ENCODE measurements around the gene SPINK9.
"Not testable (repeated sequence)": the region's sequence is repeated elsewhere in the genome, so short reads cannot be mapped to it uniquely, and the experiment has no call there.

The SPINK9 gene, protein sequence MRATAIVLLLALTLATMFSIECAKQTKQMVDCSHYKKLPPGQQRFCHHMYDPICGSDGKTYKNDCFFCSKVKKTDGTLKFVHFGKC

DNA sequence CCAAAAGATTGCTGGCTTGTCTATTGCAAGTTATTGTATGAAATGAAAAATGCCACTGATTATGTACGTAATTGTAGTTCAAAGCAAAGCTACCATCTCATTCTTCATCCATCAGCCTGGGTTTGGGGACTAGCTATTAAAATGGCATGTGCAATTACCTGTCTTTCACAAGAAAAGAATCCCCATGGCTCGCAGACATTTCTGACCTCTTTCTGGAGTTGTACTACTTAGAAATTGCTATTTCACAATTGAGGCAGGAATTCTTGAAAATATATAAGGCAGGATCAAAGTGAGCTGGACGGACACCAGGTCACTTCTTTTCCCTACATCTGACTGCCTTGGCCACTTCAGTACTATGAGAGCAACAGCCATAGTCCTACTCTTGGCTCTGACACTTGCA, at the start of gene SPINK9:
Gene SPINK9, plus strand, starts transcription at position 301 of the 400 bp plus-strand sequence. Its CDS starts 55 bp downstream, at position 356.
- DNase-seq: no peak

DNA sequence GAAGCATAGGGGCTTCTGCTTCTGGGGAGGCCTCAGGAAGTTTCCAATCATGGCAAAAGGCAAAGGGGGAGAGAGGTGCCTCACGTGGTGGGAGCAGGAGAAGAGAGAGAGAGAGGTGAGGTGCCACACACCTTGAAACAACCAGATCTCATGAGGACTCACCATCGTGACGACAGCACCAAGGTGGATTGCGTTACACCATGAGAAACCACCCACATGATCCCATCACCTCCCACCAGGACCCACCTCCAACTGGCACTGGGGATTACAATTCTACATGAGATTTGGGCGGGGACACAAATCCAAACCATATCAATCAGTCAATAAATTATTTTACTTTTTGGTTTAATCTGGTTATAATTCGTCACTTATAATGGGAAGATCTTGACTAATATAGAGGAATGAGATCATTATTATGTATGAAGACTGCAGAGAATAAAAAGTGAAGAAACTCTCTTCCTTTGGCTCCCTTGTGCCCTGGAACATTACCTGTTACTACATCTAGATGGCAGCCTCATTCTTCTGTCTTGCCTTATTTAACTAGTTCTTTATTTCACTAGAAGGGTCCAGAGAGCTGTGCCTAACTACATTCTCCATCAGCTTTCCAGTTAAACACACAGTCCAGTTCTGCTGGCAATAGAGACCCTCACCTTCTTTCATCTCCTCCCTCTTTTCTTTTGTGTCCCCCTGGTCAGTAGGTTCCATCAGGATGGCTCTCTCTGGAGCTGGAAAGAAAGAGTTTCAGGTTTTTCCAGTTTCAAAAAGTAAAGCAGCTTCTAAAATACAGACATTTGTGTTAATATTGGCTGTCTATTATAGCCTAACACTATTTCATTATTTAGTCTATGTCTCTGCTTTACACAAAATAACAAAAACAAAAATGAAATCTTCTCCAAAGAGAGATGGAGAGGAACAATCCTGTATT, 44.8 kb upstream of the SPINK9 start:
- no peak for DNase-seq

DNA sequence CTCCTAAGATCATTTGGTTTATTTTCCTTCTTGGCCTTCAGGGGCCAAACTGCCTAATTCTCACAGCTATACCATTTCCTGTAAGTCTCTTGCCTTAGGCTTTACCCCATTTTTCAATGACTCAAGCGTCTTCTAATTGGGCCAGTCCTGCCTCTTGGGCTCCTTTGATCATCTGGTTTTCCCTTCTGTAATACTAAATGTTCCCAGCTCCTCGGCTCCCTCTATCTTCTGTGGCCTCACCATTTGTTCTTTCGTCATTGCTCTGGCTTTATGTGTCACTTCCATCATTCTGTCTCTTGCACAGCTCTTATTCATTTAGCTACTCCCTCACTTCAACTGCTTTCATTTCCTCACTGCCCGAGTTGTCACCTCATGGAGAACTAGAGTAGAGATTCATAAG, 37.6 kb upstream of the SPINK9 start:
- no peak for DNase-seq

DNA sequence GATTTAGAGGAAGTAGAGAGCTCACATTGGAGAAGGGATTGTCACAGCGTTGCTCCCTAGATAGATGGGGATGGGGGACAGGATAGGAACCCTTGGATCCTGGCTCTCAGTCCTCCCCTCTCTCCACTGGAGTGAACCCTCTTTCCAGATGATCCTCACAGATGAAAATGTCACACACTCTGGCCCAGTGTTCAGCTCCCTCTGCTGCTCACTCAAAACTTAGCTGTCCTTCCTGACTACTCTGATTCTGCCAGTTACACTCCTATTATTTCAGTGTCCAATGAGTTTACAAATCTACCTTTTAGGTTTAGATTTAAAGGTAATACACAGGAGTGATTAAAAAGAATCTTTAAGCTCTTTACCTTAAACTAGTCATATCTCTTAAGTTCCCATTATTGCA, 28.9 kb upstream of the SPINK9 start:
- DNase-seq: no peak

DNA sequence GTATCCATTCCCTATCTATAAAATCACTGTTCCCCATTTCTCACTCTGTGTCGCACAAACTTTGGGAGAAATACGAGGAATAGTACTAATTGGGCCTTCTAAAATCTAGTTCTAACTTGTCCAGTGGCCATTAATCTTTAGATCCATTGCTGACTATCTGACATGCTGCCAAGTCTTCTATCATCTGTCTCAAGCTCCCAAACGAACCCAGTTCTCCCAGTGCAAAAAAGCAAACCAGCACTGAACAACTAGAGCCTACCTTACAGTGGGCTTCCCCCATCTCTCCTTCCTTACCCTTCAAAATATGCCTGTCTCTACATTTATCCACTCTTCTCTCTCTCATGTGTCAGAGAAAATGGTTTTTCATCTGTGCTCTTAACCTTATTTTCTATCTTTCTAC, 26.3 kb upstream of the SPINK9 start:
- no peak for DNase-seq

DNA sequence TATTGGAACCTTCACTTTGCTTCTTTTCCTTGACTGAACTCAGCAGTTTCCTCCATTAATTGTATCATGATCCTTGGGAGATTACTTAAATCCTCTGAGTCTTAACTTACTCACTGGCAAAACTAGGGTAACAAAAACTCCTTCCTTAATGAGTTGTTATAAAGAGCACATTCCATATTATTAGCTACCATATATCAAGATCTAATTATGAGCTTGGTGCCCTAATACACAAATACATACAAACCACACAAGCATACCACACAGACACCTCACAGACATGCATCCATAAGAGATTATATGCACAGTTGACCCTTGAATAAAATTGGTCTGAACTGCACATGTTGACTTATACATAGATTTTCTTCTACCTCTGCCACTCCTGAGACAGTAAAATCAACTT, 25.6 kb upstream of the SPINK9 start:
- no peak for DNase-seq

DNA sequence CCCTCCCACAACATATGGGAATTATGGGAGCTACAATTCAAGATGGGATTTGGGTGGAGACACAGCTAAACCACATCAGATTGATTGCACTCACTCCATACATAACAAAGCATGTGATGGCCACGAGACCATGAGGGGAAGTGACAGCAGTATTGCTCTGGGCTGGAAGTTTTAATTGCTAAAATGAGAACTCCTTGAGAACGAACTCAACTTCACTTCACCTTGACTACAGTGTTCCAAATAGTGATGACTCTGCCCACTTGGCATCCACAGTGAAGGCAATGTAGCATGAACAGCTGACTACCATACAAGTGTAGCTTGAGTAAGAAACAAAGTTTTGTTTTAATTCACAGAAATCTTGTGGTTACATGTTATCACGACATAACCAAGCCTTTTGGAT, 23.9 kb upstream of the SPINK9 start:
- DNase-seq: no peak

DNA sequence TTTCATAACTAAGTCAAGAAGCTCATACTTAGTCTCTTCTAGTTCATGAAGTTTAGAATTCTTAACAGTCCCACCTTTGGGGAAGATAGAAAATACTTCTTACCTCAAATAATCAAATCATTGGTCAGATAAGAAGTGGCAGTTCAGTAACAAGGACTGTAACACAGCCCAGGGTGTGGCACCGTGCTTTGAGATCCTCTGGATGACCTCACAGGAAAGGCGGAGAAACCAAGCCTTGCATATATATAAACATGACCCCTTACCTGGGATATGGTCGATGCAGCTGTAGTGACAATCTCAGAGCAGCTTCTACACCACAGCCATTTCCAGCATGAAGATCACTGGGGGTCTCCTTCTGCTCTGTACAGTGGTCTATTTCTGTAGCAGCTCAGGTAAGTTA, 23.2 kb upstream of the SPINK9 start, which contains the start of gene SPINK7:
Gene SPINK7, plus strand, starts transcription at position 271 of the 400 bp plus-strand sequence. Its CDS starts 61 bp downstream, at position 332.
- DNase-seq: no peak

DNA sequence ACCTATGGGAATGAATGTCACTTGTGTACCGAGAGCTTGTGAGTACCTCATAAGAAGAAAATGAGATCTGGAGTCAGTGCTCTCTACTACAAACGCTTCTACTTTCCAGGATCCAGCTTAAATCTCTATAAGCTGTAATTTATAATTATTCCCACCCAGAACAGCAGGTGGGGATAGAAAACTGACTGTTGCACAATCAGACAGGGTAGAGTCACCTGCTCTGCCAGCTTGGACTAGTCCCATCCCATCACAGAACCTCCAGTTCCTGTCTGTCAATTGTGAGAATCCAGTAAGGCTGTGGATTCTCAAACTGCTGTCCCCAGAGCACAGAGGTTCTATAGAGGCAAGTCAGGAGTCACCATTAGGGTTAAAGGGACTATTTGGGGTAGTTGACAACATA, 21.2 kb upstream of the SPINK9 start:
- no peak for DNase-seq

DNA sequence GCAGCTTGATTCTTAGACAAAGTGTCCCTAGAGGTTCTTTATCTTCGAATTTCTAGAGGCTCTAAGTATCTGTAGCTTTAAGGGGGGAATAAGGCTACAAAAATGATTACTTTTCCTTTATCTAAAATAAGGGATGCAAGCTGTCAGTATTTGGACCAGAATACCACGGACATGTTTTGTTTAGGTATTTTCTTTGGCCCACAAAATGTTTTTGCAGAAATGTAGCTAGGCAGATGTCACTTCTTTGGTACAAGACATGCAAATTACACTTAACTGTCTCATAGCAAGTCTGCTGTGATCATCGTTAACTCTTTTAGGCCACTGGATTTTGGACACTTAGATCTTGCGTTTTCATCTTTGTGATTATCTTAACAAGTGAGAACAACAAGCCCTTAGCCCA, 20.6 kb upstream of the SPINK9 start:
- DNase-seq: no peak

DNA sequence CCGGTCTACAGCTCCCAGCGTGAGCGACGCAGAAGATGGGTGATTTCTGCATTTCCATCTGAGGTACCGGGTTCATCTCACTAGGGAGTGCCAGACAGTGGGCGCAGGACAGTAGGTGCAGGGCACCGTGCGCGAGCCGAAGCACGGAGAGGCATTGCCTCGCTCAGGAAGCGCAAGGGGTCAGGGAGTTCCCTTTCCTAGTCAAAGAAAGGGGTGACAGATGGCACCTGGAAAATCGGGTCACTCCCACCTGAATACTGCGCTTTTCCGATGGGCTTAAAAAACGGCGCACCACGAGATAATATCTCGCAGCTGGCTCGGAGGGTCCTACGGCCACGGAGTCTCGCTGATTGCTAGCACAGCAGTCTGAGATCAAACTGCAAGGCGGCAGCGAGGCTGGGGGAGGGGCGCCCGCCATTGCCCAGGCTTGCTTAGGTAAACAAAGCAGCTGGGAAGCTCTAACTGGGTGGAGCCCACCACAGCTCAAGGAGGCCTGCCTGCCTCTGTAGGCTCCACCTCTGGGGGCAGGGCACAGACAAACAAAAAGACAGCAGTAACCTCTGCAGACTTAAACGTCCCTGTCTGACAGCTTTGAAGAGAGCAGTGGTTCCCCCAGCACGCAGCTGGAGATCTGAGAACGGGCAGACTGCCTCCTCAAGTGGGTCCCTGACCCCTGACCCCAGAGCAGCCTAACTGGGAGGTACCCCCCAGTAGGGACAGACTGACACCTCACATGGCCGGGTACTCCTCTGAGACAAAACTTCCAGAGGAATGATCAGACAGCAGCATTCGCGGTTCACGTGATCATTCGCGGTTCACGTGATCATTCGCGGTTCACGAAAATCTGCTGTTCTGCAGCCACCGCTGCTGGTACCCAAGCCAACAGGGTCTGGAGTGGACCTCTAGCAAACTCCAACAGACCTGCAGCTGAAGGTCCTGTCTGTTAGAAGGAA, 15.1 kb upstream of the SPINK9 start:
- DNase-seq: not testable (repeated sequence)

DNA sequence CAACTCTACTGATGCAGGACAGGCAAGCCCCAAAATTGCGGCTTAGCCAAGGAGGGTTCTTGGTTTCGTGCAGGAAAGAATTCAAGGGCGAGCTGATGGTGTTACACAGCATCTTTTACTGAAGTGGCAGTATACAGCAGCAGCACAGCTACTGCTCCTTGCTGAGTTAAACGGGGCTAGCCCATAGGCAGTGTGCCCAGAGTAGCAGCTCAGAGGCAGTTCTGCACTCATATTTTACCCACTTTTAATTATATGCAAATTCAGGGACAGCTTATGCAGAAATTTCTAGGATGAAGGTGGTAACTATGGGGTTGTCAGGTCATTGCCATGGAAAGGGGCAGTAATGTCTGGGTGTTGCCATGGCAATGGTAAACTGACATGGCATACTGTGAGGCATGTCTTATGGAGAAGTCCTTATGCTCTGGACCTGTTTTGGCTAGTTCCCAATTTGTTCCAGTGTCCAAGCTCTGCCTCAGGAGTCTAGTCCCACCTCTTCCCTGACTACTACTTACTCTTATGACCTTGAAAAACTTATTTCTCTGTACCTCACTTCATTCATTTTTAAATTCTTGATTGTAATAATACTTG, 2.0 kb upstream of the SPINK9 start:
- no peak for DNase-seq

DNA sequence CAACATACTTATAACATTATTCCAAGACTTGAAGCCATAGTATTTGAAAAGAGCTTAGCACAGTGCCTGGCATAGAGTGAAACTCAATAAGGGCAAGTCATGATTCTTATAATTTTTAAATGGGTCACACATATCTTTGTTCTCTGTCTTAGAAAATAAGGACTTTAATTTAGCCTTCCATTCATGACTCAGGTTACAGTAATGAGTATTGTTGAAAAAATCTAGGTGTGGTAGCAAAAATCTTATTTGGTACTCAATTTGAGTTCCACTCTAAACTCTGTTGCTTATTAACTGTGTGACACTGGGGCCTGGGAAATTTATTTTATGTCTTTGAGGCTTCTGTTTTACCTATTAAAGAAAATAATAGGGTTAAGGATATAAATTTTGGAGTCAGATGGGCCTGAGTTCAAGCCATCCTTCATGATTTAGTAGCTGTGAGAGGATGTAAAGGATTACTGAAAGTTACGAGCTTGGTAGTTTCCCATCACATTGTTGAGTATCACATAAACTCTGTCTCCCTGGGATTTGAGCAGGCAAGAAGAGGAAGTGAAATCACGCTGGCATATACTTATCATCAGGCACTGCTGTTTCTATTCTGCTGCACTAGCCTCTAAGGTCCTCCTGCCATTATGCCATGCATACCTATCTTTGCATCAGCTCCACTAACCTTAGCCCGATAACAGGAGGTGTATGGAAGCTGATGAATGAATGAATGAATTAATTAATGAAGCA, 1.5 kb downstream of the SPINK9 start:
- DNase-seq: no peak

DNA sequence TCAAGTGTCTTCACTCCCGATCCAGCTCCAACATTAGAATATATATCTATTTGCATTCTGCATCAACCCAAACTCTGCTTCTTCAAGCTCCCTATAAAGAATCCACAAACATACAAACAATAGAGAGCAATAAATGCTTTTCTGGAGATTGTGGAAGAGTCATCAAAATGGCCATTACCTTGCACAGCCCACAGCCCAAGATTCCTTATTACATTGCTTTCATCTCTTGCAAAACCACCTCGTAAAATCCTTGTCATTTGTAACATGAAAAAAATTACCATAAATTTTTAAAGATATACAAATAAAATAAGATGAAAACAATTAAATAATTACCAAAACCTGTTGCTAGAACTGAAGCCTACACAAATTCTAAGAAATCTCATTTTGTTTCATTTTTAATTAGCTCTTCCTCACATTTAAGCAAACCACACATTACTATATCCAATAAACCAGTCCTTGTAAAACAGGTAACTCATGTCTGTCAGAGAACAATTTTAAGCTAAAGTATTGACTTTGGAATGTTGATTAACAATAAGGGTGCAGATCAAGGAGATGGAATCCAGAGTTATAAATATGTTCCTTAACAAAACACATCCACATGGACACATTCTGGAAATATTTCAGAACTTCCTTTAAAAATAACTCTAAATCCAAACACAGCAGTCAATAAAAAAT, 7.1 kb downstream of the SPINK9 start:
- DNase-seq: no peak

DNA sequence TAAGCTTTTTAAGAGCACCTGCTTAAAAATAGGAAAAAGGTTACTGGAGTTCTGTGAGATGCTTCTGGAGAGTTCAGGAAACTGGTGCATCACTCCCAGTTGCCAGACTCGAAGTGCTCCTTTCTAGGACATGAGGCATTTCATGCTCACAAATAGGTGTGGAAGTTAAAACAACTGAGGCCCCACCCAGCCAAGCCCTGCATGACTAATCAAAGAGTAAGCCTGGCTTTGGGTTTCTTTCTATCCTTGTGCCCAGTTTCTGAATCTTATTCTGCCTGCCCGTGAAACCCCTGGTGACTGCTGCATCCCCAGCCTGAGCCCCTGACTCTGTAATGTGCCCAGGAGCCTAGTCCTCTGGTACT, 7.7 kb downstream of the SPINK9 start:
- DNase-seq: no peak

DNA sequence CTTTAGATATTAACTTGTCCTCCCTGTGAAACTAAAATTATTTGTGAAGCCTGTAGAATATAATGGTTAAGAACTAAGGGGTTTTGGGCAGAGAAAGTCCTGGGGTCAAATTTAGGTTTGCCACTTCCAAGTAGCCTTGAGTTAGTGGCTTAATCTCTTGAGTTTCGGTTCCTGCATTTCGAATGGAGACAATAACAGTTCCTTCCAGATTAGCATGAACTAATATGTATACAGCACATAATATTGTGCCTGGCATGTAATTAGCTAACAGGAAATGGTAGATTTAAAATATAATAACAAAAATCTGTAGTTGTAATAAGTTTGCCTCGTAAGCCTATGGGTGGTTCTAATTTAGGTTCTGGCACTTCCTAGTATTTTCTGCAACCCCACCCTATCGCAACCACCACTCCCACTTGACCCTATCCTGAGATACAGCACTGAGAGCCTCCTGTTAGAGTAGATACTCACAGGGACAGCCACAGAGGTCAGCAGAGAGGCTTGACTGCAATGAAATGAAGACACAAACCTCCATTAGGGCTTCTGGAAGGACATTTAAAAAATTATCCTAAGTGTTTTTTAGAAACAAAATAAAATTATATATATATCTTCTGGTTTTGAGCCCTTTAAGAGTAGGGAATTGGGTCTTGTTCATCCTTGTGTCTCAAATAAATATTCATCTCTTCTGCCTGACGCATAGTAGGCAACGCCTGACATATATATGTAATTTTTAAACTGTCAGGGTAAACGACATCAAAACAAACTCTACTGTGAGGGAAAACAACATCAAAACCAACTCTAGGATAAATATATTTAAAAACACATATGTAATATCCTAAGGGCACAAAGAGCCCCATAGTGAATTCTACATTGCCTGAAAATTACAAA, 8.5 kb downstream of the SPINK9 start:
- no peak for DNase-seq

DNA sequence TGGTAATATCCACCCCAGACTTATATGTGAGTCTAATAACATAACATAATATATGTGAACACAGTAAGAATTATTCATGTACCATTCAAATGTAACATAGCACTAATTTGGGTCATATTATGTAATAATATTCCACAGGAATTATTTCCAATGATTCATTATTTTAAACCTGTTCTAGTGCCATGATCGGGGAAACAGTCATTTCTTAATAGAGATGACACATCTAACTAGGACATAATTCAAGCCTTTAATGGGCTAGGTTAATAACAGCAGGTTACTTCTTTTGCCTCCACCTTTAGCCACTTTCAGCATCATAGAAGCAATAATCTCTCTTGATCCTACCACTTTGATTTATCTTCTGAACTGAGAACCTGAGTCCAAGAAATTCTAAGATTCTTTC, 12.3 kb downstream of the SPINK9 start:
- no peak for DNase-seq

DNA sequence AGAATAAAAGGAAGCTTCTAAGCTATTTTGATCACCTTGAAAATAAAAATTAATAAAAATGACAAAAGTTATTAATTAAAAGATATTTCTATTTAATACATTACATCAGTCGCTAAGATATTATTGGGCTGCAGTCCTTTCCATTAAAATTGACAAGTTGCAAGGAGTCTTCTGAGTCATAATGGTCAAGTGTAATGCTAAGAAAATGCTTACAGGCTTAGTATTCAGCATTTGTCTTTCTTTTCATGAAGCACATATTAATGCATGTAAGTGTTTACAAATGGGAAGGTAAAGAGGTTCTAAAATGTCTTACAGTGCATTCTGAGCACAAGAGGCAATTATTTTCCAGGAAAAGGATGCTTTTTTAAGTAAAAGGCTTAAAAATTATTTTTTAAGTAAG, 17.3 kb downstream of the SPINK9 start:
- no peak for DNase-seq

DNA sequence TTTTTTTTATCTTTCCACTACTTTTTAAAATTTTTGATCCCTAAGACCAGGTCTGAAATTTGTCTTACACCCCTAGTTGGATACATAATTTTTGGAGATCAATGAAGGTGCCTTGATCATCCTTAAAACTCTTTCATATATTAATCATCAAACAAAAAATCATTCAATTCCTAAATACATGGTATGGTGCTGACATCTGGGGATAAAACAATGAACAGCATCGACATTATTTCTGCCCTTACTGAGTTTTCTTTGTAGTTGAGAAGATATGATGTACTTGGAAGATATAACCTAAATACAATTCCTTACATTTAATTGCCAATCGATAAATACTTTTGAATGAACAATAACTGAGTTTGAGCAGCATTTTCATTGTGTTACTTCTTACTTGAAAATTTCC, 18.3 kb downstream of the SPINK9 start:
- DNase-seq: no peak

DNA sequence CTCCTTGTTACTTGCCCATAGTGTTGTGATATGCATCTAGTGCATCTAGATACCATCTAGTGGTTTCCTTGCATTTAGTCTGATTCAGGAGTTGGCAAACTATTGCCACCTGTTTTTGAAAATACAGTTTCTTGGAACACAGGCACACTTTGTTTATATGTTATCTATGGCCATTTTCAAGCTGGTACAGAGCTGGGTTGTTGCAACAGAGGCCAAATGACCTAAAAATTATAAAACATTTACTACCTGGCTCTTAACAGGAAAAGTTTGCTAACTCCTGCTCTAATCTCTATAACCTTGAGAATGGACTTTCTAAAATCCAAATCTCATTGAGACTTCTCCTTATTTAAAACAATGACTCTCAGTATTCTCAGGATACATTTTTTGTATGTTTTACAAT, 29.0 kb downstream of the SPINK9 start:
- DNase-seq: no peak

DNA sequence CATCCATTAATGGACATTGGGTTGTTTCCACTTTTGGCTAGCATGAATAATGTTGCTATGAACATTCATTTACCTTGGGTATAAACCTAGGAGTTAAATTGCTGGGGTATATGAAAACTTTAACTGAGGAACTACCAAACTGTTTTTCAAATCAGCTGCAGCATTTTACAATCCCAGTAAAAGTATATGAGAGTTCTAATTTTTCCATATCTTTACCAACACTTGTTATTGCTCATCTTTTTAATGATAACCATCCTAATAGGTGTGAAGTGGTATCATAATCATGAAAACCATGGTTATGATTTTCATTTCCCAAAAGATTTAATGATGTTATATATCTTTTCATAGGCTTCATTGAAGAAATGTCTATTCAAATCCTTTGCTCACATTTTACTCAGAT, 32.9 kb downstream of the SPINK9 start:
- no peak for DNase-seq
